GM12878 (cell line): ENCODE data around the gene ANKRD13B. TPM values are rescaled to one million over a fixed set of nuclear protein-coding genes. Genes with fewer than 3 reads are reported as not detected.

Experiments used
- ATAC-seq: fragments of 200-7000 bp; cut with Tn5 transposase; 3 replicates; pipeline ENCODE4 v1.9.1; 2020; ENCODE audit warnings: mild to moderate bottlenecking, moderate library complexity
- BruUV-seq: library from RNA; stranded (reverse); fragments of 400-500 nt; replicated peaks from 2 replicates; lab custom pipeline; 2021; lab: Mats Ljungman, UMichigan
- CTCF ChIA-PET: fragments of 300-600 bp; sonication (Branson Sonifier 250); formaldehyde crosslinking; extraction: SDS; loops from one replicate; lab custom pipeline; 2021; ENCODE audit warnings: inconsistent platforms; lab: Yijun Ruan, JAX
- POLR2A ChIA-PET: fragments of 350-600 bp; formaldehyde crosslinking; extraction: SDS; loops from one replicate; lab custom pipeline; 2021; ENCODE audit warnings: inconsistent platforms; lab: Charles Lee
- RAD21 ChIA-PET: fragments of 300-600 bp; sonication (Branson Sonifier 250); formaldehyde crosslinking; loops from one replicate; lab custom pipeline; 2023; ENCODE audit warnings: antibody characterized with exemption; ENCODE audit not compliant: unreplicated experiment; lab: Charles Lee
- SMC1A ChIA-PET: fragments of 300-600 bp; sonication (Branson Sonifier 250); formaldehyde crosslinking; loops from one replicate; lab custom pipeline; 2023; ENCODE audit not compliant: unreplicated experiment, uncharacterized antibody; lab: Charles Lee
- DNase-seq: peaks from one replicate; pipeline ENCODE4 v3.0.0-alpha.2; 2011; ENCODE audit warnings: low read depth, low spot score
- FAIRE-seq: peaks from 3 replicates; lab custom pipeline; 2011; peaks lifted over from hg19 to GRCh38; lab: Jason Lieb, UNC
- H2AFZ ChIP-seq: 2 replicates; pipeline ENCODE4 v1.6.0; 2011; ENCODE audit warnings: low read depth, low read length, control low read depth; ENCODE audit not compliant: control insufficient read depth
- H3K27ac ChIP-seq: 2 replicates; pipeline ENCODE4 v1.5.1; 2011; ENCODE audit warnings: control low read depth; ENCODE audit not compliant: control insufficient read depth, insufficient read depth
- H3K27me3 ChIP-seq, 2 experiments: replicated peaks in 1 of 2; 2 replicates each; pipeline versions ENCODE4 v1.6.0 to v1.6.1; 2011; ENCODE audit warnings: low read length in 1 of 2; ENCODE audit not compliant: control insufficient read depth in 2 of 2, insufficient read depth in 2 of 2
- H3K36me3 ChIP-seq, 2 experiments: 2 replicates each; pipeline ENCODE4 v1.5.1; 2011; ENCODE audit warnings: low read length in 1 of 2; ENCODE audit not compliant: control insufficient read depth in 2 of 2, insufficient read depth in 2 of 2
- H3K4me1 ChIP-seq: 2 replicates; pipeline ENCODE4 v1.6.1; 2011; ENCODE audit warnings: mild to moderate bottlenecking, low read length, moderate library complexity, mixed read lengths; ENCODE audit not compliant: control insufficient read depth, insufficient read depth
- H3K4me2 ChIP-seq: 2 replicates; pipeline ENCODE4 v1.6.0; 2011; ENCODE audit warnings: control low read depth; ENCODE audit not compliant: control insufficient read depth, insufficient read depth
- H3K4me3 ChIP-seq: fragments of 200-600 bp; sonication (generic); 2 replicates; pipeline ENCODE4 v1.5.1; 2016
- H3K79me2 ChIP-seq: 2 replicates; pipeline ENCODE4 v1.6.0; 2011; ENCODE audit warnings: low read length; ENCODE audit not compliant: control insufficient read depth, insufficient read depth
- H3K9ac ChIP-seq: 2 replicates; pipeline ENCODE4 v1.8.0; 2011; ENCODE audit warnings: low read length, control low read depth, mixed read lengths; ENCODE audit not compliant: control insufficient read depth, insufficient read depth
- H3K9me3 ChIP-seq: replicated peaks from 3 replicates; pipeline ENCODE4 v1.5.1; 2011; ENCODE audit warnings: mild to moderate bottlenecking, low read length; ENCODE audit not compliant: control insufficient read depth, insufficient read depth
- H4K20me1 ChIP-seq: 2 replicates; pipeline ENCODE4 v1.6.0; 2011; ENCODE audit not compliant: control insufficient read depth, insufficient read depth
- CEBPB ChIP-seq, 2 experiments: fragments of 150-350 bp in 1 of 2; IDR thresholded peaks; 2 replicates each; pipeline ENCODE4 v1.6.1; 2012 to 2014; ENCODE audit warnings: low read depth in 2 of 2, low read length in 2 of 2, borderline replicate concordance in 1 of 2, inconsistent platforms in 1 of 2
- CUX1 ChIP-seq: IDR thresholded peaks from 2 replicates; pipeline ENCODE4 v1.6.1; 2012; ENCODE audit warnings: improper control_type of control experiment, low read depth, low read length; ENCODE audit not compliant: insufficient replicate concordance
- EED ChIP-seq: sonication (generic); IDR thresholded peaks from 2 replicates; pipeline ENCODE4 v1.6.1; 2016; ENCODE audit warnings: antibody characterized with exemption, low read depth
- IRF4 ChIP-seq: IDR thresholded peaks from 2 replicates; pipeline ENCODE4 v1.6.1; 2011; ENCODE audit warnings: low read depth, low read length
- MAX ChIP-seq: IDR thresholded peaks from 2 replicates; pipeline ENCODE4 v1.6.1; 2012; ENCODE audit warnings: low read depth, low read length, improper control_type of control experiment
- NFYB ChIP-seq: IDR thresholded peaks from 2 replicates; pipeline ENCODE4 v1.6.1; 2011; ENCODE audit warnings: low read depth, mild to moderate bottlenecking, low read length, improper control_type of control experiment, moderate library complexity; ENCODE audit not compliant: insufficient read depth
- PAX5 ChIP-seq: IDR thresholded peaks from 2 replicates; pipeline ENCODE4 v1.6.1; 2011; ENCODE audit warnings: low read depth, low read length, borderline replicate concordance
- TCF12 ChIP-seq: IDR thresholded peaks from 2 replicates; pipeline ENCODE4 v1.6.1; 2011; ENCODE audit warnings: low read depth, mild to moderate bottlenecking, low read length
- ZNF274 ChIP-seq: IDR thresholded peaks from one replicate; pipeline ENCODE4 v1.8.0; 2011; ENCODE audit not compliant: insufficient read length, insufficient read depth
- WGBS: methylation state at CpG from one replicate; pipeline ENCODE4 v1.1.6; 2016; ENCODE audit warnings: low lambda C conversion rate; ENCODE audit not compliant: insufficient replicate concordance, insufficient coverage; ENCODE audit errors: missing lambda C conversion rate; 5-methylcytosine and 5-hydroxymethylcytosine counted together
- in situ Hi-C: fragments of 300-500 bp; cut with MboI; formaldehyde crosslinking; loops from 9 replicates; pipeline ENCODE4 v1.14.3; 2018; ENCODE audit warnings: mixed read lengths
- intact Hi-C: fragments of 100-400 bp; cut with micrococcal nuclease; formaldehyde crosslinking; loops from one replicate; pipeline ENCODE4 v1.14.2; 2022; ENCODE audit not compliant: unreplicated experiment
- polyA plus RNA-seq, 11 experiments: library from polyadenylated mRNA; depleted of rRNA in 4 of 11; unstranded in 6 of 11; stranded (reverse) in 5 of 11; fragments of >200 nt; fragmentation: Nextera tagmentation in 4 of 11; fragmentation: Illumina TruSeq in 1 of 11; extraction: Ambion mirVana in 4 of 11; extraction: Trizol in 1 of 11; gene quantifications; 1 replicate in 1 of 11; 2 replicates in 10 of 11; pipeline versions ENCODE4 v1.2.1 to v1.2.3, GENCODE V29; 2011 to 2016; ENCODE audit warnings: inconsistent platforms in 2 of 11, missing spikeins in 2 of 11, low read depth in 1 of 11
- total RNA-seq, 4 experiments: library from RNA; depleted of rRNA in 3 of 4; stranded (reverse); fragments of >200 nt in 3 of 4; fragmentation: Illumina TruSeq in 1 of 4; extraction: Trizol in 1 of 4; gene quantifications; 2 replicates each; pipeline versions ENCODE4 v1.2.1 to v1.2.3, GENCODE V29; 2013 to 2021

The ANKRD13B gene
- total and polyA plus RNA-seq, 10 of the 15 experiments (the other 5 are each of a cell fraction or from before 2014, with no cell fraction given): 0.18 to 15.0 (median 2.8) TPM

- TF ChIP-seq MAX (no peak), PAX5 (no peak), CEBPB (IDR thresholded peaks at IDR 0.05; ENCODE audit: borderline replicate concordance in 1 of 2, low read depth in 2 of 2, low read length in 2 of 2) (no peak), TCF12 (no peak), EED (no peak)
Measured at GRCh38 chr17:29655323-29655722, 62.4 kb downstream of the ANKRD13B start (continued).

GRCh38 chr17:29659155-29659554 lies 66.2 kb downstream of the ANKRD13B start:
- H3K36me3 ChIP-seq: peaks cover 1 to 18% of the 10 kb centered on the region in 2 experiments; a peak in 3 of 4 replicates
- ChIA-PET RAD21 (interaction anchor here (1.6 kb wide), 1 partner anchor 120 kb away, joined by 4 read pairs; no protein-coding TSS in a partner anchor), POLR2A (interaction anchor here (1.0 to 1.2 kb wide), 2 partner anchors 15 to 20 kb away, joined by 3 read pairs; no protein-coding TSS in a partner anchor), SMC1A (interaction anchor here (0.7 to 2.4 kb wide), 2 partner anchors 120 to 272 kb away, joined by 3 to 8 read pairs; no protein-coding TSS in a partner anchor), CTCF (no interaction called here)
- no peak overlapping the region for H3K9ac ChIP-seq
- H3K79me2 ChIP-seq: no peaks in the 10 kb centered on the region
- H3K4me1 ChIP-seq: no peaks in the 10 kb centered on the region
- H3K27ac ChIP-seq: no peak overlapping the region
- intact Hi-C loops (no loop called here), in situ Hi-C loops (no loop called here)
- no peak for TF ChIP-seq ZNF274
- TF ChIP-seq NFYB: no peak
- no peak for TF ChIP-seq CUX1
- TF ChIP-seq IRF4: no peak
- no peaks in the 10 kb centered on the region for H4K20me1 ChIP-seq
- H3K4me3 ChIP-seq: no peak overlapping the region
- ATAC-seq (no peak), DNase-seq (no peak), FAIRE-seq (no peak)
- H2AFZ ChIP-seq: no peak overlapping the region
- H3K4me2 ChIP-seq: no peak overlapping the region
- H3K27me3 ChIP-seq: no peaks in the 10 kb centered on the region
- no TSS peak for BruUV-seq
- H3K9me3 ChIP-seq: no peaks in the 10 kb centered on the region
- WGBS: 63% methylated on average over 2 of the region's 2 CpGs
